GM12878 (cell line): ENCODE measurements around the gene IFRD1. TPM values are rescaled to one million over a fixed set of nuclear protein-coding genes. Genes with fewer than 3 reads are reported as not detected.

Experiments used
- ATAC-seq: fragments of 200-7000 bp; cut with Tn5 transposase; 3 replicates; pipeline ENCODE4 v1.9.1; 2020; ENCODE audit warnings: mild to moderate bottlenecking, moderate library complexity
- BruUV-seq: library from RNA; stranded (reverse); fragments of 400-500 nt; replicated peaks from 2 replicates; lab custom pipeline; 2021; lab: Mats Ljungman, UMichigan
- CTCF ChIA-PET: fragments of 300-600 bp; sonication (Branson Sonifier 250); formaldehyde crosslinking; extraction: SDS; loops from one replicate; lab custom pipeline; 2021; ENCODE audit warnings: inconsistent platforms; lab: Yijun Ruan, JAX
- POLR2A ChIA-PET: fragments of 350-600 bp; formaldehyde crosslinking; extraction: SDS; loops from one replicate; lab custom pipeline; 2021; ENCODE audit warnings: inconsistent platforms; lab: Charles Lee
- RAD21 ChIA-PET: fragments of 300-600 bp; sonication (Branson Sonifier 250); formaldehyde crosslinking; loops from one replicate; lab custom pipeline; 2023; ENCODE audit warnings: antibody characterized with exemption; ENCODE audit not compliant: unreplicated experiment; lab: Charles Lee
- SMC1A ChIA-PET: fragments of 300-600 bp; sonication (Branson Sonifier 250); formaldehyde crosslinking; loops from one replicate; lab custom pipeline; 2023; ENCODE audit not compliant: unreplicated experiment, uncharacterized antibody; lab: Charles Lee
- DNase-seq: peaks from one replicate; pipeline ENCODE4 v3.0.0-alpha.2; 2011; ENCODE audit warnings: low read depth, low spot score
- FAIRE-seq: peaks from 3 replicates; lab custom pipeline; 2011; peaks lifted over from hg19 to GRCh38; lab: Jason Lieb, UNC
- H2AFZ ChIP-seq: 2 replicates; pipeline ENCODE4 v1.6.0; 2011; ENCODE audit warnings: low read depth, low read length, control low read depth; ENCODE audit not compliant: control insufficient read depth
- H3K27ac ChIP-seq: 2 replicates; pipeline ENCODE4 v1.5.1; 2011; ENCODE audit warnings: control low read depth; ENCODE audit not compliant: control insufficient read depth, insufficient read depth
- H3K27me3 ChIP-seq, 2 experiments: replicated peaks in 1 of 2; 2 replicates each; pipeline versions ENCODE4 v1.6.0 to v1.6.1; 2011; ENCODE audit warnings: low read length in 1 of 2; ENCODE audit not compliant: control insufficient read depth in 2 of 2, insufficient read depth in 2 of 2
- H3K36me3 ChIP-seq, 2 experiments: 2 replicates each; pipeline ENCODE4 v1.5.1; 2011; ENCODE audit warnings: low read length in 1 of 2; ENCODE audit not compliant: control insufficient read depth in 2 of 2, insufficient read depth in 2 of 2
- H3K4me1 ChIP-seq: 2 replicates; pipeline ENCODE4 v1.6.1; 2011; ENCODE audit warnings: mild to moderate bottlenecking, low read length, moderate library complexity, mixed read lengths; ENCODE audit not compliant: control insufficient read depth, insufficient read depth
- H3K4me2 ChIP-seq: 2 replicates; pipeline ENCODE4 v1.6.0; 2011; ENCODE audit warnings: control low read depth; ENCODE audit not compliant: control insufficient read depth, insufficient read depth
- H3K4me3 ChIP-seq: fragments of 200-600 bp; sonication (generic); 2 replicates; pipeline ENCODE4 v1.5.1; 2016
- H3K79me2 ChIP-seq: 2 replicates; pipeline ENCODE4 v1.6.0; 2011; ENCODE audit warnings: low read length; ENCODE audit not compliant: control insufficient read depth, insufficient read depth
- H3K9ac ChIP-seq: 2 replicates; pipeline ENCODE4 v1.8.0; 2011; ENCODE audit warnings: low read length, control low read depth, mixed read lengths; ENCODE audit not compliant: control insufficient read depth, insufficient read depth
- H3K9me3 ChIP-seq: replicated peaks from 3 replicates; pipeline ENCODE4 v1.5.1; 2011; ENCODE audit warnings: mild to moderate bottlenecking, low read length; ENCODE audit not compliant: control insufficient read depth, insufficient read depth
- H4K20me1 ChIP-seq: 2 replicates; pipeline ENCODE4 v1.6.0; 2011; ENCODE audit not compliant: control insufficient read depth, insufficient read depth
- BACH1 ChIP-seq: fragments of 450-650 bp; IDR thresholded peaks from 2 replicates; pipeline ENCODE4 v1.6.1; 2017; ENCODE audit warnings: mild to moderate bottlenecking, borderline replicate concordance
- CEBPB ChIP-seq, 2 experiments: fragments of 150-350 bp in 1 of 2; IDR thresholded peaks; 2 replicates each; pipeline ENCODE4 v1.6.1; 2012 to 2014; ENCODE audit warnings: low read depth in 2 of 2, low read length in 2 of 2, borderline replicate concordance in 1 of 2, inconsistent platforms in 1 of 2
- CREB1 ChIP-seq: IDR thresholded peaks from 2 replicates; pipeline ENCODE4 v1.6.1; 2012; ENCODE audit warnings: low read depth, mild to moderate bottlenecking, inconsistent platforms
- EGR1 ChIP-seq, 2 experiments: IDR thresholded peaks; 1 replicate in 1 of 2; 2 replicates in 1 of 2; pipeline ENCODE4 v1.6.1; 2011 to 2012; ENCODE audit warnings: low read depth in 2 of 2, low read length in 2 of 2, borderline replicate concordance in 1 of 2, mild to moderate bottlenecking in 1 of 2, moderate library complexity in 1 of 2
- HDGF ChIP-seq: fragments of 450-650 bp; IDR thresholded peaks from 2 replicates; pipeline ENCODE4 v1.6.1; 2016; ENCODE audit warnings: antibody characterized with exemption
- MEF2A ChIP-seq: IDR thresholded peaks from 2 replicates; pipeline ENCODE4 v1.6.1; 2011; ENCODE audit warnings: low read depth, mild to moderate bottlenecking, low read length, moderate library complexity; ENCODE audit not compliant: insufficient read depth
- MTA2 ChIP-seq: fragments of 450-650 bp; IDR thresholded peaks from 2 replicates; pipeline ENCODE4 v1.6.1; 2016; ENCODE audit warnings: low read depth, mild to moderate bottlenecking, moderate library complexity
- NFYA ChIP-seq: IDR thresholded peaks from 2 replicates; pipeline ENCODE4 v1.6.1; 2011; ENCODE audit warnings: low read depth, mild to moderate bottlenecking, low read length, improper control_type of control experiment, borderline replicate concordance
- NRF1 ChIP-seq: conservative IDR thresholded peaks from 2 replicates; pipeline ENCODE4 v1.6.1; 2011; ENCODE audit warnings: mild to moderate bottlenecking, low read depth, low read length, improper control_type of control experiment
- POLR2AphosphoS2 ChIP-seq: IDR thresholded peaks from 2 replicates; pipeline ENCODE4 v1.6.1; 2011; ENCODE audit warnings: low read depth, mild to moderate bottlenecking, low read length, improper control_type of control experiment, moderate library complexity
- POLR2AphosphoS5 ChIP-seq: IDR thresholded peaks from 2 replicates; pipeline ENCODE4 v1.6.1; 2011; ENCODE audit warnings: mild to moderate bottlenecking, low read length, inconsistent platforms
- RUNX3 ChIP-seq: IDR thresholded peaks from 2 replicates; pipeline ENCODE4 v1.6.1; 2012; ENCODE audit warnings: low read length, inconsistent platforms
- SIX5 ChIP-seq: IDR thresholded peaks from 2 replicates; pipeline ENCODE4 v1.6.1; 2011; ENCODE audit warnings: mild to moderate bottlenecking, low read depth, low read length, moderate library complexity; ENCODE audit not compliant: severe bottlenecking
- SMARCA5 ChIP-seq: fragments of 450-650 bp; IDR thresholded peaks from 2 replicates; pipeline ENCODE4 v1.6.1; 2017; ENCODE audit warnings: mild to moderate bottlenecking
- SRF ChIP-seq, 2 experiments: IDR thresholded peaks; 2 replicates each; pipeline ENCODE4 v1.6.1; 2011; ENCODE audit warnings: low read depth in 2 of 2, low read length in 2 of 2, mild to moderate bottlenecking in 1 of 2, moderate library complexity in 1 of 2
- ZNF207 ChIP-seq: fragments of 450-650 bp; IDR thresholded peaks from 2 replicates; pipeline ENCODE4 v1.6.1; 2014; ENCODE audit warnings: antibody characterized with exemption, mild to moderate bottlenecking, borderline replicate concordance
- ZSCAN29 ChIP-seq: fragments of 450-650 bp; IDR thresholded peaks from 2 replicates; pipeline ENCODE4 v1.6.1; 2017; ENCODE audit warnings: mild to moderate bottlenecking, moderate library complexity
- WGBS: methylation state at CpG from one replicate; pipeline ENCODE4 v1.1.6; 2016; ENCODE audit warnings: low lambda C conversion rate; ENCODE audit not compliant: insufficient replicate concordance, insufficient coverage; ENCODE audit errors: missing lambda C conversion rate; 5-methylcytosine and 5-hydroxymethylcytosine counted together
- in situ Hi-C: fragments of 300-500 bp; cut with MboI; formaldehyde crosslinking; loops from 9 replicates; pipeline ENCODE4 v1.14.3; 2018; ENCODE audit warnings: mixed read lengths
- intact Hi-C: fragments of 100-400 bp; cut with micrococcal nuclease; formaldehyde crosslinking; loops from one replicate; pipeline ENCODE4 v1.14.2; 2022; ENCODE audit not compliant: unreplicated experiment
- polyA plus RNA-seq, 11 experiments: library from polyadenylated mRNA; depleted of rRNA in 4 of 11; unstranded in 6 of 11; stranded (reverse) in 5 of 11; fragments of >200 nt; fragmentation: Nextera tagmentation in 4 of 11; fragmentation: Illumina TruSeq in 1 of 11; extraction: Ambion mirVana in 4 of 11; extraction: Trizol in 1 of 11; gene quantifications; 1 replicate in 1 of 11; 2 replicates in 10 of 11; pipeline versions ENCODE4 v1.2.1 to v1.2.3, GENCODE V29; 2011 to 2016; ENCODE audit warnings: inconsistent platforms in 2 of 11, missing spikeins in 2 of 11, low read depth in 1 of 11
- total RNA-seq, 4 experiments: library from RNA; depleted of rRNA in 3 of 4; stranded (reverse); fragments of >200 nt in 3 of 4; fragmentation: Illumina TruSeq in 1 of 4; extraction: Trizol in 1 of 4; gene quantifications; 2 replicates each; pipeline versions ENCODE4 v1.2.1 to v1.2.3, GENCODE V29; 2013 to 2021
- TF ChIP-seq, protein P1 (sequence below): fragments of 450-650 bp; IDR thresholded peaks from 2 replicates; pipeline ENCODE4 v1.6.1; 2017; ENCODE audit warnings: mild to moderate bottlenecking, low read depth, inconsistent platforms; ENCODE audit not compliant: poor library complexity, severe bottlenecking

Gene IFRD1
- total and polyA plus RNA-seq, 10 of the 15 experiments (the other 5 are each of a cell fraction or from before 2014, with no cell fraction given): 9.6 to 31.1 (median 19.9) TPM

DNA sequence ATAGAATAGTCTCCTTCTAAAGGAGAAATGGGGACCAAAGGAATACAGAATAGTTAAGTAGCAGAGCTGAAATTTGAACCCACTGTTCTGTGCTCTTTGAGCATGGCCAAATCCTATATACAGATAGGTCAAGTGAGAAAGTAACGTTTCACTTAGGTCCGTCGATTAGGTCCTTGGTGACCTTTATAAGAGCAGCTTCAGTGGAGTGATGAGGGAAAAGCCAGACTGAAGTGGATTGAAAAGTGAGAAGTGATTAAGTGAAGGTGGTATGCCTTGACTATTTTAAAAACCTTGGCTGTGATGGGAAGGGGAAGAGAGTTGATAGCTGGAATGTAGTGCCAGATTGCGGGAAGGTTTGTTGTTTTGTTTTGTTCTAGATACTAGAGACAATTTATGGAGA is 19.9 kb downstream of the IFRD1 start (continued):
- no peak for TF ChIP-seq SMARCA5
- no peak for TF ChIP-seq POLR2AphosphoS2
- no peak for TF ChIP-seq SIX5
- TF ChIP-seq NFYA: no peak
- no peak for TF ChIP-seq MEF2A
- no peak for TF ChIP-seq RUNX3
- no peak for TF ChIP-seq ZSCAN29
- no peak for TF ChIP-seq ZNF207

DNA sequence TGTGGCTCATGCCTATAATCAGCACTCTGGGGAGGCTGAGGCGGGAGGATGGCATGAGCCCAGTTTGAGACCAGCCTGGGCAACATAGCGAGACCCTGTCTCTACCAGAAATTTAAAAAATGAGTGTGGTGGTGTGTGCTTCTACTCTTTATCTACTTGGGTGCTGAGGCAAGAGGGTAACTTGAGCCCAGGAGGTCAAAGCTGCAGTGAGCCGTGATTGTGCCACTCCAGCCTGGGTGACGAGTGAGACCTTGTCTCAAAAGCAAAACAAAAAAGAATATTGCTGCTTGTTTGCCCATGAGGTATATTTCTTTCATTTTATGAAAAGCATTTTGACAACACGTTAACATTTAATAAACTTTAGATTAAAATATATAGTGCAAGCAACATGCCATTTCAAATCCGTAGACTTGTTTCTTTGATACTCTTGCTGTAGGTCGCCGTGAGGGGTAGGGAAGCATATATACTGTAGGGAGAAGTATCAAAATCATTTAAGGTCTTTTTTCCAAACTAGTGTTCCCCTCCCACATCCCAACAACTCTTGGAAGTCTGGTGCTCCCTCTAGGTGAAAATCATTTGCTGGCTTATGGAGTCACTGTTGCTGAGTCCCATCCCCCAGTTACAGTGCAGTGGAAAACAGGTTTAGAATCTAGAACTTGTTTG is 26.3 kb downstream of the IFRD1 start:
- ChIA-PET RAD21 (interaction anchor here (1.1 kb wide), 1 partner anchor 9 kb away, joined by 3 read pairs; no protein-coding TSS in a partner anchor), CTCF (no interaction called here)
- H3K27ac ChIP-seq: no peak overlapping the region
- H3K4me2 ChIP-seq: no peak overlapping the region
- DNase-seq (no peak), ATAC-seq (no peak)
- no peaks in the 10 kb centered on the region for H3K79me2 ChIP-seq
- H3K4me3 ChIP-seq: no peak overlapping the region
- H3K9ac ChIP-seq: no peak overlapping the region
- WGBS: 92% methylated on average over 8 of the region's 8 CpGs
- intact Hi-C loops: no loop called here
- TF ChIP-seq POLR2AphosphoS5 (peak; percentile 67; the same call in 1 of the 2 replicates), HDGF (no peak), BACH1 (peak; percentile 6; the same call in 1 of the 2 replicates), CREB1 (no peak), SRF (IDR thresholded peaks at IDR 0.05; ENCODE audit: low read depth in 2 of 2, low read length in 2 of 2) (no peak), NRF1 (no peak), CEBPB (IDR thresholded peaks at IDR 0.05; ENCODE audit: borderline replicate concordance in 1 of 2, low read depth in 2 of 2, low read length in 2 of 2) (no peak), MTA2 (no peak), SIX5 (no peak), EGR1 (IDR thresholded peaks at IDR 0.05; ENCODE audit: borderline replicate concordance in 1 of 2, low read depth in 2 of 2, low read length in 2 of 2) (no peak)
- TF ChIP-seq, protein P1, sequence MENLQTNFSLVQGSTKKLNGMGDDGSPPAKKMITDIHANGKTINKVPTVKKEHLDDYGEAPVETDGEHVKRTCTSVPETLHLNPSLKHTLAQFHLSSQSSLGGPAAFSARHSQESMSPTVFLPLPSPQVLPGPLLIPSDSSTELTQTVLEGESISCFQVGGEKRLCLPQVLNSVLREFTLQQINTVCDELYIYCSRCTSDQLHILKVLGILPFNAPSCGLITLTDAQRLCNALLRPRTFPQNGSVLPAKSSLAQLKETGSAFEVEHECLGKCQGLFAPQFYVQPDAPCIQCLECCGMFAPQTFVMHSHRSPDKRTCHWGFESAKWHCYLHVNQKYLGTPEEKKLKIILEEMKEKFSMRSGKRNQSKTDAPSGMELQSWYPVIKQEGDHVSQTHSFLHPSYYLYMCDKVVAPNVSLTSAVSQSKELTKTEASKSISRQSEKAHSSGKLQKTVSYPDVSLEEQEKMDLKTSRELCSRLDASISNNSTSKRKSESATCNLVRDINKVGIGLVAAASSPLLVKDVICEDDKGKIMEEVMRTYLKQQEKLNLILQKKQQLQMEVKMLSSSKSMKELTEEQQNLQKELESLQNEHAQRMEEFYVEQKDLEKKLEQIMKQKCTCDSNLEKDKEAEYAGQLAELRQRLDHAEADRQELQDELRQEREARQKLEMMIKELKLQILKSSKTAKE: no peak
- TF ChIP-seq, all 136 proteins: peak for 2
- no TSS peak for BruUV-seq
- H3K27me3 ChIP-seq: no peaks in the 10 kb centered on the region
- in situ Hi-C loops: no loop called here
- POLR2A ChIA-PET: no interaction called here
- SMC1A ChIA-PET: no interaction called here
- H3K9me3 ChIP-seq: no peaks in the 10 kb centered on the region
- no peak for FAIRE-seq
- peaks cover 1 to 25% of the 10 kb centered on the region in 2 experiments for H3K36me3 ChIP-seq
- H4K20me1 ChIP-seq: no peaks in the 10 kb centered on the region
- no peaks in the 10 kb centered on the region for H3K4me1 ChIP-seq
- no peak overlapping the region for H2AFZ ChIP-seq
